Daoy (cell line): Measurements from ENCODE around the gene RAB27A. TPM values are rescaled to one million over a fixed set of nuclear protein-coding genes. Genes with fewer than 3 reads are reported as not detected.
"Not testable (repeated sequence)": the region's sequence is repeated elsewhere in the genome, so short reads cannot be mapped to it uniquely, and the experiment has no call there.

Experiments used
- DNase-seq: peaks from one replicate; pipeline ENCODE4 v3.0.0-alpha.2; 2015; ENCODE audit warnings: low read depth
- total RNA-seq: library from RNA; depleted of rRNA; stranded (reverse); fragments of >200 nt; shearing (Covaris generic); gene quantifications from 2 replicates; pipeline ENCODE4 v1.2.3, GENCODE V29; 2014; rRNA removed

RAB27A gene
- 6.5 and 9.7 TPM in 2 replicates for total RNA-seq

DNA sequence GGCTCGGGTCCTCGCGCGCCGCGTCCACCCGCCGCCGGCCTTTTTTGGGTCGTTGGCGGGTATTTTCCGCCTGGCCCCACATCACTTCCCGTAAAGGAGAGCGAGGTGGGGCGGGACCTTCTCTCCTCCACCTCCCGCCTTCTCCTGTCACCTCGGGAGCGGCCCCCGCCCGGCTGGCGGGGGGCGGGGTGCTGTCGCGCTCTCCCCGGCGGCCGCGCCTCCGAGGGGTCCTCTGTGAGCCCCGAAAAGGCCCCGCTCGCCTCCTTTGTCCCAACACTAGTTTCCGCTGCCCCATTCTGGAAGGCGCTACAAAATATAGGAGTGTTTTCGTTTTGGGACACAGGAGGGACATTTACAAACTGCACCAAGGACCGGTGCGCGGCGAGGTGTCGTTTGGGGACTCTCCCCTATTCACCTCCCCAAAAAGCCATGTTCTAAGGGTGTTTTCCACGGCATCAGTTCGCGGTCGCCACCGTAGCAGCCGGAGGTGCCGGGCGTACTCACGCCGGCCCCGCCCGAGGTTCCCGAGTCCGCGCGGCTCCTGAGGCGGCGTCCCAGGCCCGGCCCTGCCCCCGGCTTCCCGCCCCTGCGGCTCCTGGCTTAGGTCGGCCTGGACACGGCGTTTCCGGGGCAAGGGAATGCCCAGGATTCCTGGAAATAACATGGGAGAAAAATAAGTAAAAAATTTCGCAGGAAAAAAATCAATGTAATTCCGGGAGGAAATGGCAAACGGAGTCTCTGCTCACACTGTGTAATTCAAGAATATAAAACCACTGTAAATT is at the start of gene RAB27A:
TSS of gene RAB27A (minus strand) at position 68 of the 782 bp plus-strand sequence. CDS start 54,879 bp downstream, outside the sequence.
- DNase-seq, result peak; percentile 79

- no peak for DNase-seq
Measured at GRCh38 chr15:55337160-55337559, 47.5 kb upstream of the RAB27A start.

DNA sequence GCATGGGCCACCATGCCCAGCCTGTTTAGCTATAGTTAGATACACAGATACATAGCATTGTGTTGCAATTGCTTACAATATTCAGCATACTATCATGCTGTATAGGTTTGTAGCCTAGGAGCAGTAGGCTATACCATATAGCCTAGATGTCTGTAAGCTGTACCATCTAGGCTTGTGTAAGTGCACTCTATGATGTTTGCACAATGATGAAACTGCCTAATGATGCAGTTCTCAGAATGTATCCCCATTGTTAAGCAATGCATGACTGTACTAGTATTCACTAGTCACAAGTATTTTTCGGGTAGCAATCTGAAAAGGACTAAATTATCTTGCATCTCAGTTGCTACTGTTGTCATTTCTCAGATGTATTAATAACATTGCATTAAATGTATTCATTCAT is 45.4 kb upstream of the RAB27A start:
- no peak for DNase-seq

- DNase-seq, result no peak
Measured at GRCh38 chr15:55334371-55334770, 44.8 kb upstream of the RAB27A start.

GRCh38 chr15:55327387-55327786 is 37.8 kb upstream of the RAB27A start:
- DNase-seq, result no peak

DNA sequence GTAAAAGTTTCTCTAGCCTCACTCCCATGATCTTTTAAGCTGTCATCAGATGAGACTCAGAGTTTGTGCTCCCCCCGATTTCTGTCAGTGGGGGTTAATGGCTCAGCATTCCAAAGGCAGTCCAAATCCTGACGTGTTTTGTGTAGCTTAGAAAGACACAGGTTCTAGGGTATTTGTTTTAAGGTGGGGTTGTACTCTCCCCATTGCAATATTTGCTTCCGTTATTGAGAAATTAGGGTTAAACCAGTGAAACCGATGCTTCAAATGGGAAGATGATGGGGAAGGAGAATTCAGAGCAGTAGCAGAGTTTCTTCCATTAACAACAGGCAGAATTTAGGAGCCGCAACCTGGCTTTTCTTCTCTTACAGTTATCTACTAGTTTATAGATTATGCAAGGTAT is 32.9 kb upstream of the RAB27A start:
- DNase-seq, result no peak

DNA sequence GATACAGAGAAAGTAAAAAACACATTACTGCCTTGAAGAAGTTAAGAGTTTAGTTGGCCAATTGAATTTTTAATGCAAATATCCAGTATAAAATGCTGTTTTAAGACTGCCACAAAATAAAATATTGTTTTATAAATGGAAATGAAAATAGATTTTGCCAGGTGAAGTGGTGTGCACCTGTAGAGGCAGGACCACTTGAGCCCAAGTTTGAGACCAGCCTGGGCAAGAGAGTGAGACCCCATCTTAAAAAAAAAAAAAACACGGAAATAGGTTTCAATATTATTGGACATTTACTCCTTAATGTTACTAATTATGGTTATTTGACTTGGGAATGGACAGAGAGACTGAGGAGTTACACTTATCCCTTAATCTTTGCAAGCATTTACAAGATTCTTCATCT is 31.4 kb upstream of the RAB27A start:
- DNase-seq, result no peak

- DNase-seq, result no peak
Measured at GRCh38 chr15:55320238-55320550, 30.6 kb upstream of the RAB27A start.

GRCh38 chr15:55319537-55320237 is 30.1 kb upstream of the RAB27A start:
- no peak for DNase-seq

DNA sequence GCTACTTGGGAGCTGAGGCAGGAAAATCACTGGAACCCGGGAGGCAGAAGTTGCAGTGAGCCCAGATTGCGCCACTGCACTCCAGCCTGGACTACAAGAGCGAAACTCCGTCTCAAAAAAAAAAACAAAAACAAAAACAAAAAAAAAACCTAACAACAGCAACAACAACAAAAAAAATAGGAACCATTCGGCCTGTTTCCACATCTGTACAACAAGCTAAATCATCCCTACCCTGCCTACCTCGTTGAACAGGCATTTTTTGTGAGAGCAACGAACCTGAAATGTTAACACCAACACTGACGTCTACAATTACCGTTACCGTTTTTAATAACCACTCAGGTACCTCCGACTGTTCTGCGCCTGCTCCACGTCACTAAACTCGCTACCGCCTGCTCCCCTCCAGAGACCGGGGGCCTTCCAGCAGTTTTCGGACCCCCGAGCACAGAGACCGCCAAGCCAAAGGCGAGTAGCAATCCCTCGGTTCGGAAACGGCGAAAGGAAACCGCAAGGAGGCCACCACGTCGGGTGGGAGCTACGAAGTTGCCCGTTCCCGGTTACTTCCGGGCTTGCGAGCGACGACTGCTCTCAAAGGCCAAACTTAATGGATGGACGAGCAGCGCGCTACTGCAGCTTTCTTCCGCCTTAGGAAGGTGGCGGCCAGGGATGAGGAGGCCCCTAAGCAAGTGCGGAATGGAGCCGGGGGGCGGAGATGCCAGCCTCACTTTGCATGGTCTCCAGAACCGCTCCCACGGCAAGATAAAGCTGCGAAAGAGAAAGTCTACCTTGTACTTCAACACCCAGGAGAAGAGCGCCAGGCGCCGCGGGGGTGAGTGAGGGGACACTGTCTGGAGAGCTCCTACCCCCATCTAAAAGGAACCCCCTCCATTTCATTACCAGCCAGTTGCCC is 29.2 kb upstream of the RAB27A start, which contains the start of the genes PIGB and PIGBOS1:
TSS of gene PIGB (plus strand) at position 635 of the 907 bp plus-strand sequence. CDS start at position 664, 29 bp downstream.
TSS of gene PIGBOS1 (minus strand) at position 536 of the 907 bp plus-strand sequence. CDS start 1,331 bp downstream, outside the sequence.
- peak; percentile 88 for DNase-seq

GRCh38 chr15:55302801-55303200 is 13.2 kb upstream of the RAB27A start:
- DNase-seq, result not testable (repeated sequence)

- no peak for DNase-seq
Measured at GRCh38 chr15:55297315-55297714, 7.7 kb upstream of the RAB27A start.

GRCh38 chr15:55290528-55291057 is 980 bp upstream of the RAB27A start:
- peak; percentile 84 for DNase-seq

- DNase-seq, result peak; percentile 17
Measured at GRCh38 chr15:55289011-55289745, 435 bp downstream of the RAB27A start.

DNA sequence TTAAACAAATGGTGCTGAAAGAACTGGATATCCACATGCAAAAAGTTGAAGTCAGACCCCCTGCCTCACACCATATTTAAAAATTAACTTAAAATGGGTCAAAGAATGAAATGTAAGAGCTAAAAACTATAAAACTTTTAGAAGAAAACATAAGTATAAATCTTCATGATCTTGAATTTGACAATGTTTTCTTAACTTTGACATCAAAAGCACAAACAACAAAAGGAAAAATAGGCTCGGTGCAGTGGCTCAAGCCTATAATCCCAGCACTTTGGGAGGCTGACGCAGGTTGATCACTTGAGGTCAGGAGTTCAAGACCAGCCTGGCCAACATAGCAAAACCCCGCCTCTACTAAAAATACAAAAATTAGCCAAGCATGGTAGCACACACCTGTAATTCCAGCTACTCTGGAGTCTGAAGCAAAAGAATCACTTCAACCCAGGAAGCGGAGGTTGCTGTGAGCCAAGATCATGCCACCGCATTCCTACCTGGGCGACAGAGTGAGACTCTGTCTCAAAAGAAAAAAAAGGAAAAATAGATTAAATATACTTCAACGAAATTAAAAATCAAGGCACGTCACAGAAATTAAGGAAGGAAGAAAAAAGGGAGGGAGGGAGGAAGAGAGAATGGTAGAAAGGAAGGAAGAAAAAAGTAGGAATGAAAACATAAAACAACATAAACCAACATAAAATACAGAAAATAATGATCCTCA is 1.5 kb downstream of the RAB27A start:
- DNase-seq, result no peak

DNA sequence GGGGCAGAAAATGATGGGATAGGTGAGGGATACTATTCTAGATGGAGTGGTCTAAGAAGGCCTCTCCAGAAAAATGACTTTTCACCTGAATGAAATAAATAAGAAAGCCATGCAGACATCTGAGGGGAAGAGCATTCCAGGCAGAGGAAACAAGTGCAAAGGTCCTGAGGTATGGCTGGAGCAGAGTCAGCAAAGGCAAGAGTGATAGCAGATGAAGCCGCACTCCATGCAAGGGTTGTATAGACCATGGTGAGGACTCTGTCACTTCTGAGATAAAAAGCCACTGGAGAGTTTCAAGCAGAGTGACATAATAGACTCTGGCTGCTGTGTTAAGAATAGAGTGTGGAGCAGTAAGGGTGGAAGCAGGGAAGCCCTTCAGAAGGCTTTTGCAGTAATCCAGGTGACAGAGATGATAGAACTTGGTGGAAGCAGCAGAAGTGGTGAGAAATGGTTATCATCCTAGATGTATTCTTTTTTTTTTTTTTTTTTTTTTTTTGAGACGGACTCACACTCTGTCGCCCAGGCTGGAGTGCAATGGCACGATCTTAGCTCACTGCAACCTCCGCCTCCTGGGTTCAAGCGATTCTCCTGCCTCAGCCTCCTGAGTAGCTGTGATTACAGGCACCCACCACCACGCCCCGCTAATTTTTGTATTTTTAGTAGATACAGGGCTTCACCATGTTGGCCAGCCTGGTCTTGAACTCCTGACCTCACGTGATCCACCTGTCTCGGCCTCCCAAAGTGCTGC is 3.0 kb downstream of the RAB27A start:
- DNase-seq, result not testable (repeated sequence)

GRCh38 chr15:55284426-55284825 is 5.2 kb downstream of the RAB27A start:
- DNase-seq, result no peak

- DNase-seq, result no peak
Measured at GRCh38 chr15:55283379-55284147, 6.0 kb downstream of the RAB27A start.
